ENCODE measurements around the gene EP400. TPM values are rescaled to one million over a fixed set of nuclear protein-coding genes. Genes with fewer than 3 reads are reported as not detected.

The EP400 gene
- total RNA-seq, 1 experiment from 2014 or later: 61.7 TPM

GRCh38 chr12:131986361-131986760, 36.6 kb downstream of the EP400 start:
- Histone ChIP-seq H2BK20ac (ENCODE audit: low read depth, low read length, poor library complexity, severe bottlenecking) (no peak overlapping the region), H3K14ac (ENCODE audit: insufficient read depth, low read length) (no peak overlapping the region), H4K91ac (ENCODE audit: insufficient read length, low read depth, low read length) (no peak overlapping the region), H3K9me3 (ENCODE audit: control insufficient read depth, low read depth, low read length) (no peaks in the 10 kb centered on the region), H4K20me1 (ENCODE audit: control insufficient read depth, insufficient read depth, insufficient read length) (no peaks in the 10 kb centered on the region), H3K9ac (ENCODE audit: extremely low read depth, insufficient read length, low read length) (no peak overlapping the region), H4K8ac (replicated peaks; ENCODE audit: insufficient read length, low read depth, low read length) (no peak overlapping the region), H3K4me1 (ENCODE audit: insufficient read depth, low read length) (peaks cover 8% of the 10 kb centered on the region; the same call in 1 of the 2 replicates), H3K27ac (ENCODE audit: insufficient read length, low read depth, low read length) (no peak overlapping the region), H3K23ac (ENCODE audit: insufficient read length, low read depth, low read length) (no peak overlapping the region), H3K56ac (ENCODE audit: insufficient read length, low read depth, low read length) (no peak overlapping the region), H2BK5ac (ENCODE audit: insufficient read length, low read length) (no peak overlapping the region), H3K18ac (ENCODE audit: insufficient read length, low read depth, low read length) (no peak overlapping the region), H3K23me2 (ENCODE audit: insufficient read length, low read depth, low read length, poor library complexity, severe bottlenecking) (no peaks in the 10 kb centered on the region), H3T11ph (ENCODE audit: low read length) (no peak overlapping the region), H2BK12ac (ENCODE audit: insufficient read length, low read depth, low read length) (no peak overlapping the region), H3K4me2 (ENCODE audit: insufficient read depth, insufficient read length, low read length) (no peak overlapping the region), H3K79me1 (ENCODE audit: insufficient read depth, low read depth, low read length, poor library complexity, severe bottlenecking) (no peaks in the 10 kb centered on the region), H2BK15ac (ENCODE audit: low read depth, low read length) (no peak overlapping the region), H2BK120ac (ENCODE audit: low read depth, low read length, poor library complexity, severe bottlenecking) (no peak overlapping the region), H4K5ac (ENCODE audit: insufficient read length, low read depth, low read length) (no peak overlapping the region), H3K27me3 (ENCODE audit: insufficient read depth, low read length) (no peaks in the 10 kb centered on the region), H2AFZ (ENCODE audit: low read length) (no peak overlapping the region), H2AK5ac (ENCODE audit: insufficient read length, low read length) (no peak overlapping the region), H3K79me2 (ENCODE audit: insufficient read depth, low read length) (no peaks in the 10 kb centered on the region), H3K4ac (ENCODE audit: low read depth, low read length) (no peak overlapping the region)
- no peak for DNase-seq
- no peak for TF ChIP-seq CTCF (conservative IDR thresholded peaks at IDR 0.05)
- Mint-ChIP-seq H3K9me3 (no peaks in the 10 kb centered on the region), H3K36me3 (ENCODE audit: insufficient read depth in 1 of 3, low read depth in 3 of 3) (peaks cover 31 to 75% (median 54%) of the 10 kb centered on the region in 3 experiments), H3K4me1 (peaks cover 48 to 50% of the 10 kb centered on the region in 2 experiments), H3K27ac (peak overlapping the region; percentile 76 to 95 (median 77); a peak in 6 of 7 replicates), H3K27me3 (ENCODE audit: low read depth) (no peaks in the 10 kb centered on the region), H3K4me3 (no peak overlapping the region; a peak in 1 of 5 replicates)
- WGBS (ENCODE audit: extremely low coverage, insufficient read length, low lambda C conversion rate): no CpG with 5 or more reads among the region's 17 CpGs
